ENCODE results near the gene NEK6. TPM values are rescaled to one million over a fixed set of nuclear protein-coding genes. Genes with fewer than 3 reads are reported as not detected.

NEK6 gene
- total RNA-seq, 1 experiment from 2014 or later = 57.9 TPM

DNA sequence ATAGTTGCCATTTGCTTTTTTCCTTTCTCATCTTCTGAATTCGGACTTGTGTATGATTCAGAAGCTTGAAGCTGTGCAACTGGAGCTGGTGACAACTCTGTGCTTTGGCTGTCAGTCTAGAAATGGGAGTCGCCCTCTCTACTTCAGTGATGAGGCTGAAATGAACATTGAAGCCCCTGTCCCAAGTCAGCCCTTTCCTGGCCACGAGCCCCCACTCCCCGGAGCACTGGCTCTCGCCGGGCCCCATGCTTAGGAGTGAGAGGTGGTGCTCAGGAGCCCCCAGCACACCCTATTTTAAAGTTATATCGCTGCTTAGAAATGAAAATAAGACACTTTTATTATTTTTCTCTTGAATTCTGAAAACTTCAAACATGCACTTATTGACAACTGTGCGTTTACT is 91.5 kb downstream of the NEK6 start:
- peaks cover 23% of the 10 kb centered on the region for H4K20me1 ChIP-seq (ENCODE audit: insufficient read depth)
- peaks cover 25% of the 10 kb centered on the region for H3F3A ChIP-seq (ENCODE audit: insufficient read depth, low read depth)
- DNase-seq = no peak
- no peak overlapping the region for H3K27ac ChIP-seq
- TF ChIP-seq EZH2 (IDR thresholded peaks at IDR 0.05; ENCODE audit: low read depth) = no peak
- TF ChIP-seq, protein P1, sequence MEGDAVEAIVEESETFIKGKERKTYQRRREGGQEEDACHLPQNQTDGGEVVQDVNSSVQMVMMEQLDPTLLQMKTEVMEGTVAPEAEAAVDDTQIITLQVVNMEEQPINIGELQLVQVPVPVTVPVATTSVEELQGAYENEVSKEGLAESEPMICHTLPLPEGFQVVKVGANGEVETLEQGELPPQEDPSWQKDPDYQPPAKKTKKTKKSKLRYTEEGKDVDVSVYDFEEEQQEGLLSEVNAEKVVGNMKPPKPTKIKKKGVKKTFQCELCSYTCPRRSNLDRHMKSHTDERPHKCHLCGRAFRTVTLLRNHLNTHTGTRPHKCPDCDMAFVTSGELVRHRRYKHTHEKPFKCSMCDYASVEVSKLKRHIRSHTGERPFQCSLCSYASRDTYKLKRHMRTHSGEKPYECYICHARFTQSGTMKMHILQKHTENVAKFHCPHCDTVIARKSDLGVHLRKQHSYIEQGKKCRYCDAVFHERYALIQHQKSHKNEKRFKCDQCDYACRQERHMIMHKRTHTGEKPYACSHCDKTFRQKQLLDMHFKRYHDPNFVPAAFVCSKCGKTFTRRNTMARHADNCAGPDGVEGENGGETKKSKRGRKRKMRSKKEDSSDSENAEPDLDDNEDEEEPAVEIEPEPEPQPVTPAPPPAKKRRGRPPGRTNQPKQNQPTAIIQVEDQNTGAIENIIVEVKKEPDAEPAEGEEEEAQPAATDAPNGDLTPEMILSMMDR (conservative IDR thresholded peaks at IDR 0.05) = no peak
- peaks cover 15% of the 10 kb centered on the region; the same call in 1 of the 2 replicates for H3K36me3 ChIP-seq (ENCODE audit: low read depth)
- no peaks in the 10 kb centered on the region for H3K27me3 ChIP-seq (ENCODE audit: insufficient read depth, low read depth)
- ChIA-PET CTCF (no interaction called here), POLR2A (ENCODE audit: unreplicated experiment) (no interaction called here)
- H2AFZ ChIP-seq = no peak overlapping the region
- no peak overlapping the region for H3K4me2 ChIP-seq
- BruUV-seq (replicated peaks) = no TSS peak
- H3K9me3 ChIP-seq (ENCODE audit: insufficient read depth, low read depth) = no peaks in the 10 kb centered on the region
- H3K79me2 ChIP-seq (ENCODE audit: low read depth) = no peaks in the 10 kb centered on the region
- H3K4me1 ChIP-seq (replicated peaks; ENCODE audit: insufficient read depth) = no peaks in the 10 kb centered on the region
- no peaks in the 10 kb centered on the region for H3K9me2 ChIP-seq (ENCODE audit: insufficient read depth)
- intact Hi-C loops (cut with micrococcal nuclease; ENCODE audit: unreplicated experiment) = no loop called here
- H3K4me3 ChIP-seq = no peak overlapping the region

DNA sequence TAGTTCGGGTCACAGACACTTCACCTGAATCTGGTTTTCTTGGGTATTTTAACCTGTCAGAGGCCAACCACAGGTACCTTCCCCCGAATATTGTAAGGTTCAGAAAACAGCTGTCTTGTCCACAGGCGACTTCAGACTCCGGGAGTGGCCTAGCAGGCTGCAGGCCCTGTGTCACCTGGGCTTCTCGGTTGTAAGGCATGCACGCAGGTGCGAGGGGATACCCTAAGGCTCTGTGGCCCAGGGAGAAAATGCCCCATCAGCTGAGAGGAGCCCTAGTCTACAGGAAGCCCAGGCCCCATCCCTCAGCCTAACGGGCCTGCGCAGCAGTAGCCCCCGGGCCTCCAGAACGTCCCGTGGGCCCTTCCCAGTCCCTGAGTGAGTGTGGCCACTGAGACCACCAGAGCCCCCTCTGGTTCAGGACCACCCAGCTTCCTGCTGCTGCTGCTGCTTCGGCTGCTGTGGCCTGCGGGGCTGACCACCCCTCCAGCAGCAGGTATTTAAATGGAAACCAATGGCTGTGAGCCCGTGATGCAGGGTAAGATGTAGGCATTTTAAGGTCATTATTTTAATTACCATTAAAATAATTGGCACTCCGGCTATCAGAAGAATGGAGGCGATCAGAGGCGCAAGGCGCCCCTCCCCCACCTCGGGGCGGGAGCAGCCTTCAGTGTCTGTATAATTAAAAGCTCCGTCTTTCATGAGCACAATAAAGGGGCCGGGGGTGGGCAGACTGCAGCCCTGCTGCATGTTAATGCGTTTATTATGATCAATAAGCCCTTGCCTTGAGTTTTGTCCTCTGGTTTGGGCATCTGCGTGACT is 92.1 kb downstream of the NEK6 start:
- ChIA-PET CTCF (no interaction called here), POLR2A (ENCODE audit: unreplicated experiment) (no interaction called here)
- no peak for DNase-seq
- Histone ChIP-seq H3F3A (ENCODE audit: insufficient read depth, low read depth) (peaks cover 26% of the 10 kb centered on the region), H3K4me3 (no peak overlapping the region), H3K79me2 (ENCODE audit: low read depth) (no peaks in the 10 kb centered on the region), H3K9me3 (ENCODE audit: insufficient read depth, low read depth) (no peaks in the 10 kb centered on the region), H3K4me1 (replicated peaks; ENCODE audit: insufficient read depth) (no peaks in the 10 kb centered on the region), H4K20me1 (ENCODE audit: insufficient read depth) (peaks cover 23% of the 10 kb centered on the region), H3K36me3 (ENCODE audit: low read depth) (peaks cover 15% of the 10 kb centered on the region; the same call in 1 of the 2 replicates), H2AFZ (no peak overlapping the region), H3K27me3 (ENCODE audit: insufficient read depth, low read depth) (no peaks in the 10 kb centered on the region), H3K9me2 (ENCODE audit: insufficient read depth) (no peaks in the 10 kb centered on the region), H3K27ac (no peak overlapping the region), H3K4me2 (no peak overlapping the region)
- TF ChIP-seq EZH2 (IDR thresholded peaks at IDR 0.05; ENCODE audit: low read depth) = no peak
- TF ChIP-seq, protein P1 (conservative IDR thresholded peaks at IDR 0.05) = no peak
- intact Hi-C loops (cut with micrococcal nuclease; ENCODE audit: unreplicated experiment) = no loop called here
- no TSS peak for BruUV-seq (replicated peaks)

DNA sequence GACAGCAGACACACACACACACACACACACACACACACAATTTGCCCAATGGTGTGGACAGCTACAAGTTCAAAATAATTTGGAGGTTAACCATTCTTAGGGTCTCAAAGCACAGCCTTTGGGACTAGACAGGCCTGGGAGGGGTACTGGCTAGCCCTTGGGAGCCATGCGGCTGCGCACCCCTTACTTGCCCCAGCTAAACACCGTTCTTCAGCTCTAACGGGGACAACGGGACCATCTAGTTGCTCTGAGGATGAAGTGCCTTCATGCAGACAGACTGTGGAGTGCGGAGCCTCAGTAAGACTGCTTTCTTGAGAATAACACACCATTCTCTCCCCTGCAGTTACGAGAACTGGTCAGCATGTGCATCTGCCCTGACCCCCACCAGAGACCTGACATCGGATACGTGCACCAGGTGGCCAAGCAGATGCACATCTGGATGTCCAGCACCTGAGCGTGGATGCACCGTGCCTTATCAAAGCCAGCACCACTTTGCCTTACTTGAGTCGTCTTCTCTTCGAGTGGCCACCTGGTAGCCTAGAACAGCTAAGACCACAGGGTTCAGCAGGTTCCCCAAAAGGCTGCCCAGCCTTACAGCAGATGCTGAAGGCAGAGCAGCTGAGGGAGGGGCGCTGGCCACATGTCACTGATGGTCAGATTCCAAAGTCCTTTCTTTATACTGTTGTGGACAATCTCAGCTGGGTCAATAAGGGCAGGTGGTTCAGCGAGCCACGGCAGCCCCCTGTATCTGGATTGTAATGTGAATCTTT is 92.9 kb downstream of the NEK6 start:
- H3K36me3 ChIP-seq (ENCODE audit: low read depth) = peaks cover 15% of the 10 kb centered on the region; the same call in 1 of the 2 replicates

More for the DNA sequence above, 92.9 kb downstream of the NEK6 start:
- Histone ChIP-seq H3K79me2 (ENCODE audit: low read depth) (0 out of 2 replicates have a peak, but pooled peaks cover 3% of the 10 kb centered on the region), H3K4me3 (no peak overlapping the region), H3K27me3 (ENCODE audit: insufficient read depth, low read depth) (no peaks in the 10 kb centered on the region), H3K27ac (no peak overlapping the region), H3K9me2 (ENCODE audit: insufficient read depth) (no peaks in the 10 kb centered on the region), H2AFZ (no peak overlapping the region), H3K4me1 (replicated peaks; ENCODE audit: insufficient read depth) (no peaks in the 10 kb centered on the region), H4K20me1 (ENCODE audit: insufficient read depth) (peaks cover 31% of the 10 kb centered on the region), H3K9me3 (ENCODE audit: insufficient read depth, low read depth) (no peaks in the 10 kb centered on the region), H3F3A (ENCODE audit: insufficient read depth, low read depth) (peaks cover 26% of the 10 kb centered on the region), H3K4me2 (no peak overlapping the region)
- intact Hi-C loops (cut with micrococcal nuclease; ENCODE audit: unreplicated experiment) = no loop called here
- ChIA-PET POLR2A (ENCODE audit: unreplicated experiment) (no interaction called here), CTCF (no interaction called here)
- TF ChIP-seq, protein P1 (conservative IDR thresholded peaks at IDR 0.05) = no peak
- no peak for TF ChIP-seq EZH2 (IDR thresholded peaks at IDR 0.05; ENCODE audit: low read depth)
- DNase-seq = no peak
- BruUV-seq (replicated peaks) = no TSS peak

All from PC-9 (cell line).